HepG2 (cell line): Measurements from ENCODE around the gene CTCF. TPM values are rescaled to one million over a fixed set of nuclear protein-coding genes. Genes with fewer than 3 reads are reported as not detected.

Source experiments
- GATAD1 ChIP-seq: IDR thresholded peaks from 2 replicates; pipeline ENCODE4 v1.6.1; 2016; ENCODE audit warnings: missing genetic modification reagents, missing compliant biosample characterization
- GATAD2A ChIP-seq: IDR thresholded peaks from 2 replicates; pipeline ENCODE4 v1.6.1; 2016
- IKZF5 ChIP-seq: IDR thresholded peaks from 2 replicates; pipeline ENCODE4 v1.6.1; 2018; ENCODE audit warnings: missing genetic modification reagents, mild to moderate bottlenecking, missing compliant biosample characterization
- KDM5B ChIP-seq: sonication (generic); formaldehyde crosslinking; IDR thresholded peaks from 2 replicates; pipeline ENCODE4 v1.4.0; 2020; ENCODE audit warnings: missing genetic modification reagents, mild to moderate bottlenecking, borderline replicate concordance
- MYC ChIP-seq: sonication (generic); formaldehyde crosslinking; IDR thresholded peaks from 2 replicates; pipeline ENCODE4 v1.9.0; 2021; ENCODE audit warnings: missing genetic modification reagents, borderline replicate concordance
- NPAS2 ChIP-seq: sonication (generic); formaldehyde crosslinking; IDR thresholded peaks from 2 replicates; pipeline ENCODE4 v1.8.0; 2022; ENCODE audit warnings: mild to moderate bottlenecking, missing genetic modification reagents, borderline replicate concordance
- NR1H2 ChIP-seq: sonication (generic); formaldehyde crosslinking; IDR thresholded peaks from 2 replicates; pipeline ENCODE4 v1.8.1; 2022; ENCODE audit warnings: low read depth, missing genetic modification reagents, borderline replicate concordance
- PAWR ChIP-seq: sonication (generic); formaldehyde crosslinking; IDR thresholded peaks from 2 replicates; pipeline ENCODE4 v1.4.0; 2020; ENCODE audit warnings: missing genetic modification reagents, mild to moderate bottlenecking, borderline replicate concordance
- RBFOX2 ChIP-seq: fragments of 200-400 bp; formaldehyde crosslinking; IDR thresholded peaks from 2 replicates; pipeline ENCODE4 v1.6.1; 2017; ENCODE audit warnings: low read depth, mild to moderate bottlenecking, low read length
- SALL1 ChIP-seq: sonication (generic); formaldehyde crosslinking; IDR thresholded peaks from 2 replicates; pipeline ENCODE4 v1.8.0; 2022; ENCODE audit warnings: mild to moderate bottlenecking, missing genetic modification reagents
- SP4 ChIP-seq: sonication (generic); formaldehyde crosslinking; IDR thresholded peaks from 2 replicates; pipeline ENCODE4 v1.8.1; 2023; ENCODE audit warnings: mild to moderate bottlenecking, missing genetic modification reagents
- SP5 ChIP-seq: IDR thresholded peaks from 2 replicates; pipeline ENCODE4 v1.6.1; 2016; ENCODE audit warnings: low read depth, borderline replicate concordance
- TARDBP ChIP-seq: sonication (generic); formaldehyde crosslinking; IDR thresholded peaks from 2 replicates; pipeline ENCODE4 v1.8.0; 2022; ENCODE audit warnings: mild to moderate bottlenecking, missing genetic modification reagents
- ZC3H13 ChIP-seq: sonication (generic); formaldehyde crosslinking; IDR thresholded peaks from 2 replicates; pipeline ENCODE4 v1.8.1; 2023; ENCODE audit warnings: mild to moderate bottlenecking, missing genetic modification reagents, moderate library complexity
- ZFP1 ChIP-seq: IDR thresholded peaks from 2 replicates; pipeline ENCODE4 v1.6.1; 2016
- ZNF207 ChIP-seq: fragments of 450-650 bp; IDR thresholded peaks from 2 replicates; pipeline ENCODE4 v1.6.1; 2016; ENCODE audit warnings: antibody characterized with exemption, borderline replicate concordance
- ZNF687 ChIP-seq: sonication (generic); formaldehyde crosslinking; IDR thresholded peaks from 2 replicates; pipeline ENCODE4 v1.5.1; 2020; ENCODE audit warnings: mild to moderate bottlenecking, missing genetic modification reagents, moderate library complexity
- ZNF703 ChIP-seq: sonication (generic); formaldehyde crosslinking; IDR thresholded peaks from 2 replicates; pipeline ENCODE4 v1.5.1; 2020; ENCODE audit warnings: missing genetic modification reagents, mild to moderate bottlenecking, moderate library complexity, borderline replicate concordance
- ZNF746 ChIP-seq: sonication (generic); formaldehyde crosslinking; IDR thresholded peaks from 2 replicates; pipeline ENCODE4 v1.8.0; 2022; ENCODE audit warnings: mild to moderate bottlenecking, missing genetic modification reagents
- ZNF768 ChIP-seq: sonication (generic); formaldehyde crosslinking; IDR thresholded peaks from 2 replicates; pipeline ENCODE4 v1.4.0; 2020; ENCODE audit warnings: missing genetic modification reagents
- ZXDC ChIP-seq: sonication (generic); formaldehyde crosslinking; IDR thresholded peaks from 2 replicates; pipeline ENCODE4 v1.5.0; 2020; ENCODE audit warnings: mild to moderate bottlenecking, missing genetic modification reagents
- polyA plus RNA-seq, 8 experiments: library from polyadenylated mRNA; depleted of rRNA in 3 of 8; stranded (reverse) in 7 of 8; unstranded in 1 of 8; fragments of >200 nt; fragmentation: Illumina TruSeq in 4 of 8; extraction: Trizol in 4 of 8; gene quantifications; 2 replicates each; pipeline versions ENCODE4 v1.2.1 to v1.2.3, GENCODE V29; 2011 to 2016; ENCODE audit warnings: low read depth in 4 of 8, missing spikeins in 1 of 8, mixed read lengths in 1 of 8; ENCODE audit not compliant: insufficient read depth in 1 of 8
- total RNA-seq, 5 experiments: library from RNA; depleted of rRNA; stranded (reverse); fragments of >200 nt; fragmentation: Illumina TruSeq; extraction: Trizol; gene quantifications; 2 replicates each; pipeline ENCODE4 v1.2.3, GENCODE V29; 2016; ENCODE audit warnings: low read depth in 1 of 5

CTCF gene
- total and polyA plus RNA-seq, 2 of the 13 experiments (the other 11 are each of a cell fraction or from before 2014, with no cell fraction given) = 19.5 to 37.5 TPM

- TF ChIP-seq NR1H2 (CRISPR knock-in tag) = no peak
- peak; percentile 62; the same call in 1 of the 2 replicates for TF ChIP-seq TARDBP (CRISPR knock-in tag)
- TF ChIP-seq IKZF5 (CRISPR knock-in tag) = no peak; the same call in 1 of the 2 replicates
- no peak for TF ChIP-seq ZNF207
- peak; percentile 71 for TF ChIP-seq SP4 (CRISPR knock-in tag)
- no peak for TF ChIP-seq PAWR
- 0 out of 2 replicates have a peak, but pooled peaks have one; percentile 5 for TF ChIP-seq GATAD1 (CRISPR knock-in tag)
- peak; percentile 88 for TF ChIP-seq SP5 (CRISPR knock-in tag)
- no peak for TF ChIP-seq ZFP1 (CRISPR knock-in tag)
- no peak for TF ChIP-seq ZNF746
- peak; percentile 56; the same call in 1 of the 2 replicates for TF ChIP-seq SALL1
- TF ChIP-seq NPAS2 (CRISPR knock-in tag) = no peak
- TF ChIP-seq ZC3H13 (CRISPR knock-in tag) = no peak
- no peak for TF ChIP-seq ZXDC (CRISPR knock-in tag)
- peak; percentile 55 for TF ChIP-seq MYC (CRISPR knock-in tag)
- TF ChIP-seq ZNF703 (CRISPR knock-in tag) = peak; percentile 73; the same call in 1 of the 2 replicates
- peak; percentile 72; the same call in 1 of the 2 replicates for TF ChIP-seq KDM5B
- TF ChIP-seq ZNF687 = peak; percentile 85
- no peak for TF ChIP-seq RBFOX2
- TF ChIP-seq ZNF768 (CRISPR knock-in tag) = 0 out of 2 replicates have a peak, but pooled peaks have one; percentile 65
- peak; percentile 44; the same call in 1 of the 2 replicates for TF ChIP-seq GATAD2A (CRISPR knock-in tag)
Observed at GRCh38 chr16:67666032-67666551, 103.8 kb downstream of the CTCF start (continued).
